DND-41 (cell line): Measurements from ENCODE around the gene BCO1.

Experiments
- ATAC-seq: fragments of 200-7000 bp; cut with Tn5 transposase; 3 replicates; pipeline ENCODE4 v1.9.1; 2021; ENCODE audit warnings: low read depth; ENCODE audit not compliant: insufficient read depth
- DNase-seq: peaks from one replicate; pipeline ENCODE4 v3.0.0-alpha.2; 2020
- H2AFZ ChIP-seq: 2 replicates; pipeline ENCODE4 v1.6.0; 2012; ENCODE audit warnings: low read depth, low read length
- H3K27ac ChIP-seq: 2 replicates; pipeline ENCODE4 v1.5.1; 2012; ENCODE audit warnings: low read length, inconsistent platforms
- H3K27me3 ChIP-seq: fragments of 200-600 bp; sonication (generic); 2 replicates; pipeline ENCODE4 v1.6.0; 2012; ENCODE audit warnings: low read length, mild to moderate bottlenecking, inconsistent platforms; ENCODE audit not compliant: insufficient read depth, poor library complexity
- H3K36me3 ChIP-seq: 2 replicates; pipeline ENCODE4 v1.5.1; 2012; ENCODE audit warnings: low read length, inconsistent platforms; ENCODE audit not compliant: insufficient read depth
- H3K4me1 ChIP-seq: 2 replicates; pipeline ENCODE4 v1.5.1; 2012; ENCODE audit warnings: mild to moderate bottlenecking, low read length; ENCODE audit not compliant: insufficient read depth
- H3K4me2 ChIP-seq: 2 replicates; pipeline ENCODE4 v1.6.0; 2012; ENCODE audit warnings: mild to moderate bottlenecking, moderate library complexity, low read length, inconsistent platforms; ENCODE audit not compliant: insufficient read depth
- H3K4me3 ChIP-seq, 2 experiments: fragments of 200-600 bp in 1 of 2; shearing (Covaris generic) in 1 of 2; 2 replicates each; pipeline ENCODE4 v1.5.1; 2012 to 2016; ENCODE audit warnings: inconsistent platforms in 2 of 2, low read length in 2 of 2, mild to moderate bottlenecking in 2 of 2, low read depth in 1 of 2, moderate library complexity in 1 of 2
- H3K79me2 ChIP-seq: 2 replicates; pipeline ENCODE4 v1.6.0; 2012; ENCODE audit warnings: low read length, inconsistent platforms; ENCODE audit not compliant: insufficient read depth
- H3K9ac ChIP-seq: 2 replicates; pipeline ENCODE4 v1.6.0; 2012; ENCODE audit warnings: low read depth, mild to moderate bottlenecking, inconsistent platforms, low read length, moderate library complexity
- H3K9me3 ChIP-seq: 2 replicates; pipeline ENCODE4 v1.5.1; 2012; ENCODE audit warnings: low read length, moderate library complexity, mild to moderate bottlenecking, inconsistent platforms; ENCODE audit not compliant: insufficient read depth, severe bottlenecking
- H4K20me1 ChIP-seq: 2 replicates; pipeline ENCODE4 v1.6.0; 2012; ENCODE audit warnings: low read length; ENCODE audit not compliant: insufficient read depth
- CTCF ChIP-seq: IDR thresholded peaks from 2 replicates; pipeline ENCODE4 v1.5.1; 2012; ENCODE audit warnings: borderline replicate concordance, low read length, moderate library complexity, mild to moderate bottlenecking; ENCODE audit not compliant: poor library complexity, severe bottlenecking; ENCODE audit errors: extremely low read depth
- EZH2 ChIP-seq: IDR thresholded peaks from 3 replicates; pipeline ENCODE4 v1.6.1; 2012; ENCODE audit warnings: borderline replicate concordance, low read depth, mild to moderate bottlenecking, moderate library complexity, low read length, inconsistent platforms; ENCODE audit not compliant: severe bottlenecking

The BCO1 gene

DNA sequence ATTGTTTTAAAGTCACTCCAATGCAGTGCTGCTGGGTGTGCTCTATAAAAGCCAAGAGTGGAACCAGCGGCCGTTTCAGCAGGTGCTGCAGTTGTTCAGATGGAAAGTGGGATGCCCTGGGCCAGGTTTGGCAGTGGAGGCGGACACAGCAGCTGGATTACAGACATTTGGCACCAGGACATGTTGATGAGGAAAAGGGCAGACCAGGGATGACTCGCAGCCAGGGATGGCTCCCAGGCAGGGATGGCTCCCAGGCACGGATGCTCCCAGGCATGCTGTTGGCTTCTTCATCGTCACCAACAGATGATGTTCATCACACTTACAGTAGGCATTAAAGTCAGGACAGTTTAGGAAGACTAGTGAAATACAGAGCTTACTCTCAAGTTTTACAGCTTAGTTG lies 86.3 kb downstream of the BCO1 start:
- Histone ChIP-seq H3K36me3 (no peaks in the 10 kb centered on the region), H3K4me2 (no peak overlapping the region), H3K4me3 (no peak overlapping the region), H3K9me3 (no peaks in the 10 kb centered on the region), H3K27me3 (no peaks in the 10 kb centered on the region), H2AFZ (no peak overlapping the region), H4K20me1 (peaks cover 29% of the 10 kb centered on the region), H3K4me1 (no peaks in the 10 kb centered on the region), H3K27ac (no peak overlapping the region), H3K79me2 (peaks cover 40% of the 10 kb centered on the region), H3K9ac (no peak overlapping the region)
- TF ChIP-seq EZH2 = no peak
- TF ChIP-seq CTCF = no peak
- no peak for DNase-seq
- no peak for ATAC-seq

GRCh38 chr16:81327011-81327410 lies 88.5 kb downstream of the BCO1 start:
- no peak overlapping the region for H3K27ac ChIP-seq
- no peak overlapping the region for H3K9ac ChIP-seq
- H3K4me2 ChIP-seq = no peak overlapping the region
- peaks cover 23% of the 10 kb centered on the region for H3K79me2 ChIP-seq
- H3K36me3 ChIP-seq = no peaks in the 10 kb centered on the region
- ATAC-seq (no peak), DNase-seq (no peak)
- no peaks in the 10 kb centered on the region for H3K4me1 ChIP-seq
- no peak overlapping the region for H2AFZ ChIP-seq
- no peaks in the 10 kb centered on the region for H3K27me3 ChIP-seq
- TF ChIP-seq CTCF (no peak), EZH2 (no peak)
- H3K4me3 ChIP-seq = no peak overlapping the region
- peaks cover 32% of the 10 kb centered on the region for H4K20me1 ChIP-seq
- no peaks in the 10 kb centered on the region for H3K9me3 ChIP-seq

- no peak for DNase-seq
- Histone ChIP-seq H3K9ac (no peak overlapping the region), H3K4me1 (no peaks in the 10 kb centered on the region), H4K20me1 (peaks cover 32% of the 10 kb centered on the region), H3K4me2 (no peak overlapping the region), H3K36me3 (no peaks in the 10 kb centered on the region), H3K27ac (no peak overlapping the region), H3K27me3 (no peaks in the 10 kb centered on the region), H3K9me3 (no peaks in the 10 kb centered on the region), H3K79me2 (peaks cover 23% of the 10 kb centered on the region), H2AFZ (no peak overlapping the region), H3K4me3 (no peak overlapping the region)
- no peak for ATAC-seq
- TF ChIP-seq CTCF (no peak), EZH2 (no peak)
Measured at GRCh38 chr16:81327447-81328196, 89.1 kb downstream of the BCO1 start.
